GM18873 (cell line): ENCODE measurements around the gene NT5C3B.
"Not testable (repeated sequence)": the region's sequence is repeated elsewhere in the genome, so short reads cannot be mapped to it uniquely, and the experiment has no call there.

Source experiments
- ATAC-seq: cut with Tn5 transposase; IDR thresholded peaks from one replicate; pipeline ENCODE4 v1.9.1; 2021; ENCODE audit warnings: mild to moderate bottlenecking, moderate library complexity, moderate number of reproducible peaks; ENCODE audit not compliant: unreplicated experiment, low FRiP score

NT5C3B gene

GRCh38 chr17:41785859-41786226 lies 50.2 kb downstream of the NT5C3B start:
- ATAC-seq: no peak

GRCh38 chr17:41785091-41785858 lies 50.8 kb downstream of the NT5C3B start:
- no peak for ATAC-seq

- no peak for ATAC-seq
Measured at GRCh38 chr17:41784207-41784744, 51.8 kb downstream of the NT5C3B start.

- ATAC-seq: no peak
Measured at GRCh38 chr17:41782142-41782541, 53.9 kb downstream of the NT5C3B start.

GRCh38 chr17:41781404-41782110 lies 54.5 kb downstream of the NT5C3B start:
- no peak for ATAC-seq

GRCh38 chr17:41779954-41780353 lies 56.1 kb downstream of the NT5C3B start:
- ATAC-seq: no peak

- no peak for ATAC-seq
Measured at GRCh38 chr17:41777574-41778188, 58.4 kb downstream of the NT5C3B start.

- no peak for ATAC-seq
Measured at GRCh38 chr17:41777157-41777573, 58.9 kb downstream of the NT5C3B start.

GRCh38 chr17:41776262-41776900 lies 59.7 kb downstream of the NT5C3B start:
- ATAC-seq: not testable (repeated sequence)

GRCh38 chr17:41775394-41776226 lies 60.4 kb downstream of the NT5C3B start:
- no peak for ATAC-seq
